ENCODE results near the gene IPP. TPM values are rescaled to one million over a fixed set of nuclear protein-coding genes. Genes with fewer than 3 reads are reported as not detected.

Gene IPP
- total and polyA plus RNA-seq, 7 donors = 6.9 to 15.3 (median 11.2) TPM

- DNase-seq = no peak
- Histone ChIP-seq H3K27me3 (no peaks in the 10 kb centered on the region), H3K9me3 (no peaks in the 10 kb centered on the region), H3K27ac (no peak overlapping the region), H3K36me3 (no peaks in the 10 kb centered on the region), H3K4me3 (no peak overlapping the region), H3K4me1 (peaks cover 0 to 72% (median 39%) of the 10 kb centered on the region in 4 donors)
- no peak for TF ChIP-seq CTCF (IDR thresholded peaks at IDR 0.05)
- no peak for TF ChIP-seq POLR2A (IDR thresholded peaks at IDR 0.05)
- no peak for TF ChIP-seq EP300 (IDR thresholded peaks at IDR 0.05)
- no peak for TF ChIP-seq POLR2AphosphoS5 (IDR thresholded peaks at IDR 0.05)
- 67 to 76% methylated on average over 6 of the region's 6 CpGs for WGBS, 2 donors
- intact Hi-C loops (cut with DNase I) = loop anchor here (10.0 kb wide), 1 partner anchor 65 kb away; no protein-coding TSS in a partner anchor
Measured at GRCh38 chr1:45669859-45670655, 80.4 kb downstream of the IPP start.

- WGBS, 2 donors = 12 to 48% methylated on average over 1 of the region's 1 CpG
- Histone ChIP-seq H3K4me3 (no peak overlapping the region), H3K4me1 (peaks cover 0 to 67% (median 36%) of the 10 kb centered on the region in 4 donors), H3K27me3 (no peaks in the 10 kb centered on the region), H3K9me3 (no peaks in the 10 kb centered on the region), H3K36me3 (no peaks in the 10 kb centered on the region), H3K27ac (no peak overlapping the region)
- TF ChIP-seq POLR2AphosphoS5 (IDR thresholded peaks at IDR 0.05) (no peak), POLR2A (IDR thresholded peaks at IDR 0.05) (no peak), CTCF (IDR thresholded peaks at IDR 0.05) (no peak), EP300 (IDR thresholded peaks at IDR 0.05) (no peak)
- intact Hi-C loops (cut with DNase I) = loop anchor here (10.0 kb wide), 1 partner anchor 65 kb away; no protein-coding TSS in a partner anchor
- DNase-seq = no peak
Measured at GRCh38 chr1:45669379-45669778, 81.1 kb downstream of the IPP start.

- H3K4me3 ChIP-seq = no peak overlapping the region
- H3K36me3 ChIP-seq = no peaks in the 10 kb centered on the region
- intact Hi-C loops (cut with DNase I) = loop anchor here (10.0 kb wide), 1 partner anchor 64 kb away; no protein-coding TSS in a partner anchor
- no peak for TF ChIP-seq CTCF (IDR thresholded peaks at IDR 0.05)
- TF ChIP-seq POLR2AphosphoS5 (IDR thresholded peaks at IDR 0.05) = no peak
- TF ChIP-seq EP300 (IDR thresholded peaks at IDR 0.05) = no peak
- no peak for TF ChIP-seq POLR2A (IDR thresholded peaks at IDR 0.05)
- no peaks in the 10 kb centered on the region for H3K9me3 ChIP-seq
- no peak for DNase-seq
- H3K27ac ChIP-seq = no peak overlapping the region
- H3K4me1 ChIP-seq = peaks cover 0 to 60% (median 32%) of the 10 kb centered on the region in 4 donors
- 94 to 97% methylated on average over 4 of the region's 4 CpGs for WGBS, 2 donors
- no peaks in the 10 kb centered on the region for H3K27me3 ChIP-seq
Measured at GRCh38 chr1:45668526-45668925, 81.9 kb downstream of the IPP start.

- no peaks in the 10 kb centered on the region for H3K9me3 ChIP-seq
- intact Hi-C loops (cut with DNase I) = loop anchor here (10.0 kb wide), 1 partner anchor 63 kb away; no protein-coding TSS in a partner anchor
- TF ChIP-seq CTCF (IDR thresholded peaks at IDR 0.05) (no peak), POLR2A (IDR thresholded peaks at IDR 0.05) (no peak), EP300 (IDR thresholded peaks at IDR 0.05) (no peak), POLR2AphosphoS5 (IDR thresholded peaks at IDR 0.05) (no peak)
- H3K36me3 ChIP-seq = no peaks in the 10 kb centered on the region
- no peak overlapping the region for H3K27ac ChIP-seq
- 77 to 92% methylated on average over 8 of the region's 8 CpGs for WGBS, 2 donors
- no peak for DNase-seq
- no peaks in the 10 kb centered on the region for H3K27me3 ChIP-seq
- H3K4me1 ChIP-seq = peaks cover 0 to 50% (median 29%) of the 10 kb centered on the region in 4 donors
- H3K4me3 ChIP-seq = no peak overlapping the region
Measured at GRCh38 chr1:45667321-45668111, 82.9 kb downstream of the IPP start.

Measured in sigmoid colon (tissue), 7 donors.